Testis (tissue), 3 donors: ENCODE measurements around the gene STX12. TPM values are rescaled to one million over a fixed set of nuclear protein-coding genes. Genes with fewer than 3 reads are reported as not detected.
"Not testable (repeated sequence)": the region's sequence is repeated elsewhere in the genome, so short reads cannot be mapped to it uniquely, and the experiment has no call there.

Experiments used
- DNase-seq: peaks from one replicate; pipeline ENCODE4 v3.0.0-alpha.2; 2019
- H3K27ac ChIP-seq, 2 donors: fragments of 200-600 bp; sonication (generic); one replicate each; pipeline ENCODE4 v1.5.1; 2019
- H3K27me3 ChIP-seq: fragments of 200-600 bp; sonication (generic); one replicate; pipeline ENCODE4 v1.5.1; 2019
- H3K36me3 ChIP-seq: fragments of 200-600 bp; sonication (generic); one replicate; pipeline ENCODE4 v1.5.1; 2017; ENCODE audit warnings: low read depth; ENCODE audit errors: missing control alignments
- H3K4me1 ChIP-seq: fragments of 200-600 bp; sonication (generic); one replicate; pipeline ENCODE4 v1.5.1; 2019
- H3K4me3 ChIP-seq, 2 donors: fragments of 200-600 bp; sonication (generic); one replicate each; pipeline ENCODE4 v1.5.1; 2017 to 2019
- H3K9me3 ChIP-seq: fragments of 200-600 bp; sonication (generic); one replicate; pipeline ENCODE4 v1.5.1; 2017
- CTCF ChIP-seq, 3 experiments: fragments of 450-650 bp in 2 of 3; fragments of 200-600 bp in 1 of 3; sonication (generic) in 1 of 3; IDR thresholded peaks; one replicate each; pipeline ENCODE4 v1.5.1; 2016 to 2019; ENCODE audit warnings: antibody characterized with exemption in 3 of 3, mild to moderate bottlenecking in 2 of 3, moderate library complexity in 1 of 3
- POLR2A ChIP-seq: fragments of 450-650 bp; IDR thresholded peaks from one replicate; pipeline ENCODE4 v1.6.1; 2017; ENCODE audit warnings: antibody characterized with exemption, mild to moderate bottlenecking, moderate library complexity
- WGBS, 2 donors: methylation state at CpG; one replicate each; pipeline ENCODE4 v1.1.5; 2018; 5-methylcytosine and 5-hydroxymethylcytosine counted together
- intact Hi-C: fragments of 100-400 bp; cut with DNase I; formaldehyde crosslinking; loops from one replicate; pipeline ENCODE4 v1.15.1; 2023; ENCODE audit warnings: low total_unique reads
- polyA plus RNA-seq: library from polyadenylated mRNA; stranded (reverse); fragments of 350-450 nt; fragmentation: Illumina TruSeq; extraction: RNeasy Lipid Tissue Mini Kit (QIAGEN cat#74804); gene quantifications from one replicate; pipeline ENCODE4 v1.2.3, GENCODE V29; 2014; ENCODE audit warnings: low read depth, low replicate concordance; ENCODE audit not compliant: insufficient read depth
- total RNA-seq, 2 donors: library from RNA; depleted of rRNA; stranded (reverse); fragments of >200 nt; gene quantifications; one replicate each; pipeline ENCODE4 v1.2.3, GENCODE V29; 2016

The STX12 gene
- total and polyA plus RNA-seq, 3 donors from 2014 or later, result 32.0 to 46.7 (median 39.1) TPM

GRCh38 chr1:27806758-27807157 lies 33.7 kb downstream of the STX12 start:
- Histone ChIP-seq H3K9me3 (no peaks in the 10 kb centered on the region), H3K27me3 (no peaks in the 10 kb centered on the region), H3K27ac (no peak overlapping the region), H3K4me1 (no peaks in the 10 kb centered on the region), H3K4me3 (no peak overlapping the region), H3K36me3 (no peaks in the 10 kb centered on the region)
- no peak for DNase-seq
- 91 to 94% methylated on average over 7 of the region's 7 CpGs for WGBS, 2 donors
- intact Hi-C loops, result no loop called here
- no peak for TF ChIP-seq POLR2A
- TF ChIP-seq CTCF (IDR thresholded peaks at IDR 0.05), result no peak

- Histone ChIP-seq H3K4me1 (no peaks in the 10 kb centered on the region), H3K9me3 (no peaks in the 10 kb centered on the region), H3K27me3 (no peaks in the 10 kb centered on the region), H3K27ac (no peak overlapping the region), H3K36me3 (no peaks in the 10 kb centered on the region), H3K4me3 (no peak overlapping the region)
- no peak for DNase-seq
- no peak for TF ChIP-seq POLR2A
- TF ChIP-seq CTCF (IDR thresholded peaks at IDR 0.05), result no peak
- intact Hi-C loops, result no loop called here
- WGBS, 2 donors, result 79 to 88% methylated on average over 2 of the region's 2 CpGs
These were observed 34.4 kb downstream of the STX12 start for GRCh38 chr1:27807385-27807784.

GRCh38 chr1:27808131-27808530 lies 35.1 kb downstream of the STX12 start:
- H3K27ac ChIP-seq, DNase-seq, H3K4me1 ChIP-seq, H3K27me3 ChIP-seq, intact Hi-C loops, H3K4me3 ChIP-seq, H3K9me3 ChIP-seq, H3K36me3 ChIP-seq: not testable (repeated sequence)
- WGBS, 2 donors, result 89 to 97% methylated on average over 3 of the region's 3 CpGs

- TF ChIP-seq CTCF (IDR thresholded peaks at IDR 0.05), result no peak
- no peak for TF ChIP-seq POLR2A
- Histone ChIP-seq H3K27ac (no peak overlapping the region), H3K27me3 (no peaks in the 10 kb centered on the region), H3K4me3 (no peak overlapping the region), H3K36me3 (no peaks in the 10 kb centered on the region), H3K4me1 (no peaks in the 10 kb centered on the region), H3K9me3 (no peaks in the 10 kb centered on the region)
- no peak for DNase-seq
- intact Hi-C loops, result no loop called here
- WGBS, 2 donors, result 89 to 94% methylated on average over 1 of the region's 1 CpG
These were observed 36.9 kb downstream of the STX12 start for GRCh38 chr1:27809883-27810282.

GRCh38 chr1:27811741-27812500 lies 38.9 kb downstream of the STX12 start:
- no peak for DNase-seq
- WGBS, 2 donors, result 90 to 93% methylated on average over 6 of the region's 6 CpGs
- Histone ChIP-seq H3K27me3 (no peaks in the 10 kb centered on the region), H3K9me3 (no peaks in the 10 kb centered on the region), H3K4me3 (no peak overlapping the region), H3K4me1 (no peaks in the 10 kb centered on the region), H3K36me3 (no peaks in the 10 kb centered on the region), H3K27ac (no peak overlapping the region)
- TF ChIP-seq CTCF (IDR thresholded peaks at IDR 0.05), result no peak
- no peak for TF ChIP-seq POLR2A
- intact Hi-C loops, result no loop called here
